ENCODE data around the gene PTPRN2.

PTPRN2 gene

GRCh38 chr7:157832421-157832820, 755.2 kb downstream of the PTPRN2 start:
- Histone ChIP-seq H3K9me3 (ENCODE audit: control insufficient read depth, low read length) (no peaks in the 10 kb centered on the region), H3K9ac (ENCODE audit: low read length) (no peak overlapping the region), H3K36me3 (ENCODE audit: control insufficient read depth, insufficient read depth, low read length) (no peaks in the 10 kb centered on the region), H3K4me3 (ENCODE audit: low read length) (no peak overlapping the region), H3K4me1 (ENCODE audit: control insufficient read depth, insufficient read depth, low read length) (no peaks in the 10 kb centered on the region), H3K27me3 (ENCODE audit: control insufficient read depth, insufficient read depth, low read length) (no peaks in the 10 kb centered on the region)

- H3K4me1 ChIP-seq (ENCODE audit: control insufficient read depth, insufficient read depth, low read length) = no peaks in the 10 kb centered on the region
Measured at GRCh38 chr7:157832006-157832405, 755.6 kb downstream of the PTPRN2 start.

GRCh38 chr7:157831143-157831905, 756.3 kb downstream of the PTPRN2 start:
- Histone ChIP-seq H3K27me3 (ENCODE audit: control insufficient read depth, insufficient read depth, low read length) (no peaks in the 10 kb centered on the region), H3K36me3 (ENCODE audit: control insufficient read depth, insufficient read depth, low read length) (no peaks in the 10 kb centered on the region), H3K4me1 (ENCODE audit: control insufficient read depth, insufficient read depth, low read length) (no peaks in the 10 kb centered on the region), H3K9ac (ENCODE audit: low read length) (no peak overlapping the region), H3K9me3 (ENCODE audit: control insufficient read depth, low read length) (no peaks in the 10 kb centered on the region), H3K4me3 (ENCODE audit: low read length) (no peak overlapping the region)

More at GRCh38 chr7:157832006-157832405, 755.6 kb downstream of the PTPRN2 start:
- Histone ChIP-seq H3K27me3 (ENCODE audit: control insufficient read depth, insufficient read depth, low read length) (no peaks in the 10 kb centered on the region), H3K9ac (ENCODE audit: low read length) (no peak overlapping the region), H3K36me3 (ENCODE audit: control insufficient read depth, insufficient read depth, low read length) (no peaks in the 10 kb centered on the region), H3K4me3 (ENCODE audit: low read length) (no peak overlapping the region), H3K9me3 (ENCODE audit: control insufficient read depth, low read length) (no peaks in the 10 kb centered on the region)

- Histone ChIP-seq H3K9me3 (ENCODE audit: control insufficient read depth, low read length) (no peaks in the 10 kb centered on the region), H3K4me3 (ENCODE audit: low read length) (no peak overlapping the region), H3K9ac (ENCODE audit: low read length) (no peak overlapping the region), H3K27me3 (ENCODE audit: control insufficient read depth, insufficient read depth, low read length) (no peaks in the 10 kb centered on the region), H3K36me3 (ENCODE audit: control insufficient read depth, insufficient read depth, low read length) (no peaks in the 10 kb centered on the region), H3K4me1 (ENCODE audit: control insufficient read depth, insufficient read depth, low read length) (no peaks in the 10 kb centered on the region)
Measured at GRCh38 chr7:157830331-157830730, 757.3 kb downstream of the PTPRN2 start.

GRCh38 chr7:157829491-157829890, 758.1 kb downstream of the PTPRN2 start:
- no peak overlapping the region for H3K4me3 ChIP-seq (ENCODE audit: low read length)
- H3K9ac ChIP-seq (ENCODE audit: low read length) = no peak overlapping the region
- no peaks in the 10 kb centered on the region for H3K4me1 ChIP-seq (ENCODE audit: control insufficient read depth, insufficient read depth, low read length)
- no peaks in the 10 kb centered on the region for H3K36me3 ChIP-seq (ENCODE audit: control insufficient read depth, insufficient read depth, low read length)
- H3K27me3 ChIP-seq (ENCODE audit: control insufficient read depth, insufficient read depth, low read length) = no peaks in the 10 kb centered on the region
- no peaks in the 10 kb centered on the region for H3K9me3 ChIP-seq (ENCODE audit: control insufficient read depth, low read length)

- Histone ChIP-seq H3K9ac (ENCODE audit: low read length) (no peak overlapping the region), H3K27me3 (ENCODE audit: control insufficient read depth, insufficient read depth, low read length) (no peaks in the 10 kb centered on the region)
Measured at GRCh38 chr7:157828881-157829280, 758.7 kb downstream of the PTPRN2 start.

GRCh38 chr7:157828190-157828589, 759.4 kb downstream of the PTPRN2 start:
- Histone ChIP-seq H3K36me3 (ENCODE audit: control insufficient read depth, insufficient read depth, low read length) (no peaks in the 10 kb centered on the region), H3K9ac (ENCODE audit: low read length) (no peak overlapping the region), H3K27me3 (ENCODE audit: control insufficient read depth, insufficient read depth, low read length) (no peaks in the 10 kb centered on the region), H3K9me3 (ENCODE audit: control insufficient read depth, low read length) (no peaks in the 10 kb centered on the region), H3K4me1 (ENCODE audit: control insufficient read depth, insufficient read depth, low read length) (no peaks in the 10 kb centered on the region), H3K4me3 (ENCODE audit: low read length) (no peak overlapping the region)

More at GRCh38 chr7:157828881-157829280, 758.7 kb downstream of the PTPRN2 start:
- Histone ChIP-seq H3K36me3 (ENCODE audit: control insufficient read depth, insufficient read depth, low read length) (no peaks in the 10 kb centered on the region), H3K4me1 (ENCODE audit: control insufficient read depth, insufficient read depth, low read length) (no peaks in the 10 kb centered on the region), H3K4me3 (ENCODE audit: low read length) (no peak overlapping the region), H3K9me3 (ENCODE audit: control insufficient read depth, low read length) (no peaks in the 10 kb centered on the region)

- Histone ChIP-seq H3K4me1 (ENCODE audit: control insufficient read depth, insufficient read depth, low read length) (no peaks in the 10 kb centered on the region), H3K36me3 (ENCODE audit: control insufficient read depth, insufficient read depth, low read length) (no peaks in the 10 kb centered on the region), H3K9ac (ENCODE audit: low read length) (no peak overlapping the region), H3K9me3 (ENCODE audit: control insufficient read depth, low read length) (no peaks in the 10 kb centered on the region), H3K27me3 (ENCODE audit: control insufficient read depth, insufficient read depth, low read length) (no peaks in the 10 kb centered on the region), H3K4me3 (ENCODE audit: low read length) (no peak overlapping the region)
Measured at GRCh38 chr7:157827863-157828160, 759.8 kb downstream of the PTPRN2 start.

GRCh38 chr7:157827045-157827862, 760.4 kb downstream of the PTPRN2 start:
- H3K9ac ChIP-seq (ENCODE audit: low read length) = no peak overlapping the region
- no peaks in the 10 kb centered on the region for H3K36me3 ChIP-seq (ENCODE audit: control insufficient read depth, insufficient read depth, low read length)
- H3K4me3 ChIP-seq (ENCODE audit: low read length) = no peak overlapping the region
- H3K27me3 ChIP-seq (ENCODE audit: control insufficient read depth, insufficient read depth, low read length) = no peaks in the 10 kb centered on the region
- H3K4me1 ChIP-seq (ENCODE audit: control insufficient read depth, insufficient read depth, low read length) = no peaks in the 10 kb centered on the region
- no peaks in the 10 kb centered on the region for H3K9me3 ChIP-seq (ENCODE audit: control insufficient read depth, low read length)

GRCh38 chr7:157826566-157826965, 761.1 kb downstream of the PTPRN2 start:
- Histone ChIP-seq H3K9ac (ENCODE audit: low read length) (no peak overlapping the region), H3K4me3 (ENCODE audit: low read length) (no peak overlapping the region), H3K9me3 (ENCODE audit: control insufficient read depth, low read length) (no peaks in the 10 kb centered on the region), H3K27me3 (ENCODE audit: control insufficient read depth, insufficient read depth, low read length) (no peaks in the 10 kb centered on the region), H3K36me3 (ENCODE audit: control insufficient read depth, insufficient read depth, low read length) (no peaks in the 10 kb centered on the region), H3K4me1 (ENCODE audit: control insufficient read depth, insufficient read depth, low read length) (no peaks in the 10 kb centered on the region)

- H3K27me3 ChIP-seq (ENCODE audit: control insufficient read depth, insufficient read depth, low read length) = no peaks in the 10 kb centered on the region
- no peaks in the 10 kb centered on the region for H3K36me3 ChIP-seq (ENCODE audit: control insufficient read depth, insufficient read depth, low read length)
Measured at GRCh38 chr7:157825325-157825724, 762.3 kb downstream of the PTPRN2 start.

GRCh38 chr7:157824819-157825121, 762.9 kb downstream of the PTPRN2 start:
- Histone ChIP-seq H3K4me3 (ENCODE audit: low read length) (no peak overlapping the region), H3K9me3 (ENCODE audit: control insufficient read depth, low read length) (no peaks in the 10 kb centered on the region), H3K36me3 (ENCODE audit: control insufficient read depth, insufficient read depth, low read length) (no peaks in the 10 kb centered on the region), H3K9ac (ENCODE audit: low read length) (no peak overlapping the region), H3K27me3 (ENCODE audit: control insufficient read depth, insufficient read depth, low read length) (no peaks in the 10 kb centered on the region), H3K4me1 (ENCODE audit: control insufficient read depth, insufficient read depth, low read length) (no peaks in the 10 kb centered on the region)

More at GRCh38 chr7:157825325-157825724, 762.3 kb downstream of the PTPRN2 start:
- no peak overlapping the region for H3K4me3 ChIP-seq (ENCODE audit: low read length)
- H3K9ac ChIP-seq (ENCODE audit: low read length) = no peak overlapping the region
- no peaks in the 10 kb centered on the region for H3K9me3 ChIP-seq (ENCODE audit: control insufficient read depth, low read length)
- H3K4me1 ChIP-seq (ENCODE audit: control insufficient read depth, insufficient read depth, low read length) = no peaks in the 10 kb centered on the region

Data from mucosa of stomach (tissue), 1 donor.